HFF-Myc (cell line): Measurements from ENCODE around the gene GOLGA6L2.

Experiments used
- DNase-seq: peaks from one replicate; pipeline ENCODE4 v3.0.0-alpha.2; 2011; ENCODE audit warnings: low read depth; ENCODE audit errors: extremely low read depth
- H3K4me3 ChIP-seq: replicated peaks from 2 replicates; pipeline ENCODE4 v1.5.1; 2011; ENCODE audit warnings: low read depth, mild to moderate bottlenecking, control low read depth, low read length
- TF ChIP-seq, protein P1 (sequence below): IDR thresholded peaks from 2 replicates; pipeline ENCODE4 v1.5.1; 2012; ENCODE audit warnings: mild to moderate bottlenecking, low read depth, low read length, control low read depth; ENCODE audit errors: missing control alignments

GOLGA6L2 gene

GRCh38 chr15:23397779-23398178, 49.3 kb downstream of the GOLGA6L2 start:
- DNase-seq, result no peak
- TF ChIP-seq, protein P1, sequence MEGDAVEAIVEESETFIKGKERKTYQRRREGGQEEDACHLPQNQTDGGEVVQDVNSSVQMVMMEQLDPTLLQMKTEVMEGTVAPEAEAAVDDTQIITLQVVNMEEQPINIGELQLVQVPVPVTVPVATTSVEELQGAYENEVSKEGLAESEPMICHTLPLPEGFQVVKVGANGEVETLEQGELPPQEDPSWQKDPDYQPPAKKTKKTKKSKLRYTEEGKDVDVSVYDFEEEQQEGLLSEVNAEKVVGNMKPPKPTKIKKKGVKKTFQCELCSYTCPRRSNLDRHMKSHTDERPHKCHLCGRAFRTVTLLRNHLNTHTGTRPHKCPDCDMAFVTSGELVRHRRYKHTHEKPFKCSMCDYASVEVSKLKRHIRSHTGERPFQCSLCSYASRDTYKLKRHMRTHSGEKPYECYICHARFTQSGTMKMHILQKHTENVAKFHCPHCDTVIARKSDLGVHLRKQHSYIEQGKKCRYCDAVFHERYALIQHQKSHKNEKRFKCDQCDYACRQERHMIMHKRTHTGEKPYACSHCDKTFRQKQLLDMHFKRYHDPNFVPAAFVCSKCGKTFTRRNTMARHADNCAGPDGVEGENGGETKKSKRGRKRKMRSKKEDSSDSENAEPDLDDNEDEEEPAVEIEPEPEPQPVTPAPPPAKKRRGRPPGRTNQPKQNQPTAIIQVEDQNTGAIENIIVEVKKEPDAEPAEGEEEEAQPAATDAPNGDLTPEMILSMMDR, result no peak
- no peak overlapping the region for H3K4me3 ChIP-seq

GRCh38 chr15:23395832-23396231, 51.2 kb downstream of the GOLGA6L2 start:
- no peak for DNase-seq
- TF ChIP-seq, protein P1, result no peak
- no peak overlapping the region for H3K4me3 ChIP-seq

- no peak for DNase-seq
- no peak overlapping the region for H3K4me3 ChIP-seq
- TF ChIP-seq, protein P1, result no peak
These were observed 51.9 kb downstream of the GOLGA6L2 start for GRCh38 chr15:23395030-23395692.
